Stimulated activated CD8-positive, alpha-beta memory T cell treated with anti-CD3 and anti-CD28 coated beads, Interleukin-7, amount 100 ng/mL, for 24 hours (primary cell): ENCODE results near the gene SPATA33.
"Not testable (repeated sequence)": the region's sequence is repeated elsewhere in the genome, so short reads cannot be mapped to it uniquely, and the experiment has no call there.

ENCODE experiments used
- DNase-seq: peaks from one replicate; pipeline ENCODE4 v3.0.0-alpha.2; 2020; ENCODE audit warnings: low read depth

Gene SPATA33

GRCh38 chr16:89629827-89630610 is 27.6 kb upstream of the SPATA33 start:
- DNase-seq: no peak

DNA sequence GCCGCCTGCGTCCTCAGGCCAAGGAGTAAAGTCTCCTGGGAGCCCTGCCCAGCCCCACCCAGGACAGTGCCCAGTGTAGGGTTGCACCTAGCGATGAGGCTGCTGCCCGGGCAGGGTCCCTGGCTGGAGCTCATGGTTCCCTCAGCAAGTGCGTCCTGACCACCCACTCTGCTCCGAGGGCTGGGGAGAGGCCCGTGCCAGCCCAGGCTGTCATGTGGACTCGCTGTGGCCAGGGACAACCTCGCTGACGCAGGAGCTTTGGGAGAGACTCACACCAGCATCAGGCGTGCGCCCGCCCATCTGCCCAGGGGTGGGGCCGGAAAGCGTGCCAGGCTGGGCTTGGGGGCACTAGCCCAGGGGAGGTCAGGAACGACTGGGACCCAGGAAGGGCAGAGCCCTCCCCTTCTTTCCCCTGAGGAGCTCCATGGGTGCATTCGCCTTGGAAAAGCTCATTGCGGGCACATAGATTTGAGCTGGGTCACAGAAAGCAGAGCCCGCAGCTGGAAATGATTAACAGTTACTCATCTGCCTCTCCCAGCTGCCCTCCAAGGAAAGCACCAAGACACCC is 24.5 kb upstream of the SPATA33 start:
- no peak for DNase-seq

GRCh38 chr16:89634463-89635385 is 22.9 kb upstream of the SPATA33 start:
- not testable (repeated sequence) for DNase-seq

- no peak for DNase-seq
Observed at GRCh38 chr16:89636663-89637062, 21.0 kb upstream of the SPATA33 start.

- DNase-seq: no peak
Observed at GRCh38 chr16:89637379-89637778, 20.3 kb upstream of the SPATA33 start.

GRCh38 chr16:89638455-89638854 is 19.2 kb upstream of the SPATA33 start:
- no peak for DNase-seq

- DNase-seq: no peak
Observed at GRCh38 chr16:89639385-89639784, 18.3 kb upstream of the SPATA33 start.

GRCh38 chr16:89641458-89642119 is 16.0 kb upstream of the SPATA33 start:
- no peak for DNase-seq

DNA sequence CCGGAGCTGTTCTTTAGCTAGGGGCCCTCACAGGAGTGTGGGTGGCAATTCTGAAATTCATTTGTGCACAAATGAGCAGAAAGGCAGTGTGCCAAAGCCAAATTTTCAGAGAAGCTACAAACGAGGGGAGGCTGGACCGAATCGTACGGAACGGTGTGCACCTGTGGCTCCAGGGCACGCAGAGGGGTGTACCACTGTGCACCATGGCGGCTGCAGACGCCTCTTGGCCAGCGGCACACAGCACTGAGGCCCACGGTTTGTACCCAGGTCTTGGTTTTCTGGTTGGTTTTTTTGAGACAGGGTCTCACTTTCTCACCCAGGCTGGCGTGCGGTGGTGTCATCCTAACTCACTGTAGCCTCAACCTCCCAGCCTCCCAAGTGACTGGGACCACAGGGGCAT is 15.1 kb upstream of the SPATA33 start:
- DNase-seq: no peak

GRCh38 chr16:89643769-89644300 is 13.8 kb upstream of the SPATA33 start:
- no peak for DNase-seq

- no peak for DNase-seq
Observed at GRCh38 chr16:89645122-89645521, 12.5 kb upstream of the SPATA33 start.

GRCh38 chr16:89646270-89646669 is 11.4 kb upstream of the SPATA33 start:
- no peak for DNase-seq

- DNase-seq: no peak
Observed at GRCh38 chr16:89646906-89647305, 10.7 kb upstream of the SPATA33 start.

- DNase-seq: no peak
Observed at GRCh38 chr16:89651584-89651983, 6.1 kb upstream of the SPATA33 start.

DNA sequence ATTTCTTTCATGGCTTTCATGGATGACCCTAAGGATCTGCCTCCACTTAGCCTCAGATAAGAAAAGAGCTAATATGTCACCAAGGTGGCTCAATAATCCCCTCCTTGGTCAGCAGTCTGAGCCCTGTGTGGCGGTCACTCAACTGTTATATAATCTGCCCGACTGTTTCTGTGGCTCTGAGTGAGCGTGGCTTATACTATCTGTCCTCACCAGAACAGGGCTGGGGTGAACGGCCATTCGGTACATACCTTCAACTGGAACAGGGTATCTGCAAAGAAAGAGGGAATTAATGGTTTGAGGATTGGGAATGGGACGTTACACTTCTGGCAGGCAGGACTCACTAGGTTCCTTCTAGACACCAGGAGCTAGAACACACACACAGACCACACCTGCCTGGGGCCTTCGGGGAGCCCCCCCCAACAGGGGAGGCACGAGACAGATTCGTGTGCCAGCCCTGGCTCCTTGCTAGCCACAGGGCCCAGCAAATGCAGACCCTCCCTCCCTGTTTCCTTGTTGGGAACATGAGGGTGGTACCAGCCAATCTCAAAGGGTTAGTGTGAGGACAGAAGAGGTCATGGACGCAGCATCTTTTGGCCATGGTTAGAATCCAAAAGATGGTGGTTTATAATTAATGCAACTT is 3.9 kb upstream of the SPATA33 start:
- no peak for DNase-seq

GRCh38 chr16:89655062-89655643 is 2.5 kb upstream of the SPATA33 start:
- no peak for DNase-seq

DNA sequence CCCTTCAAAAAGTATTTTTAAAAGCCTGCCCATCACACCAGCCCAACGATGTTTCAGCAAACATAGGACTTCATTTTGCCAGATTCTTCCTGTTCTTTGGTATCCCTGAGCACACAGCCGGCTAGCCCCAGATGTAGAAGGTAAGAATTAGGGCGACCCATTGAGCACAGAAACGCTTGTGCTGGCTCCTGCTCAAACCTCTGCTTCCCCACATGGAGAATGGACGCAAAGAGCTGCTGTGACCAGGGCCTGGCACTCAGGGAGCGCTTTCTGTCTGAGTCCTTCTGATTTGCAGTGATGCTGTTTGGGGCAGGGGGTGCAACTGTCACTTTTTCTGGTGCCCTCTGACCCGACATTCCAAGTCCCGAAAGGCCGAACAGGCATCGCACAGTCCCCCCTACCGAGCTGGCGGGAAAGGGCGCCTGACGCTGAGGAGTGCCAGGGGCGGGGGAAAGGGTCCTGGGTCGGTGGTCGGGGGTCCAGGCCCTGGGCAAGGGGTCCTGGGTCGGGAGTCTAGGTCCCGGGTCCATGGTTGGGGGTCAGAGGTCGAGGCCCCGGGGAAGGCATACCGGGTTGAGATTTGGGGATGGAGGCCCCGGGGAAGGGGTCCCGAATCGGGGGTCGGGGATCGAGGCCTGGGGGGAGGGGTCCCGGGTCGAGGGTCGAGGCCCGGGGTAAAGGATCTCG is 1.1 kb upstream of the SPATA33 start:
- no peak for DNase-seq

GRCh38 chr16:89658221-89658879 is 714 bp downstream of the SPATA33 start:
- DNase-seq: no peak

DNA sequence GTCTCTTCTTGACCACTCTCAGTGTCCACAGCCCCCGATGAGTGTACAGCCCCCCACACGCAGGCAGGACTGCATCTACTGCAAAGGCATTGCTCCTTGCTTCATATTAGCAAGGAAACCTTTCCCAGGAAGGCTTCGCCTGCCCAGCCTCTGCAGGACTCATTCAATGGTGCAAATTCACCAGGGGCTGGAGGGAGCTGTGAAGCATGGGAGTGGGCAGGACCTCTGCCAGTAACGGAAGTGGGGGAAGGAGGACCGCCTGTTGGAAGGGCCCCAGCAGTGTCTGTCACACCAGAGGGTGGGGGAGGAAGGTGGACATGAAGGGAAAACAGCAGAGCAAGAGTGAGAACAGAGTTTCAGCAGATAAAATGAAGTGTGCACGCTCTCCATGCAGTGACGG is 2.5 kb downstream of the SPATA33 start:
- DNase-seq: no peak

- no peak for DNase-seq
Observed at GRCh38 chr16:89661215-89661614, 3.6 kb downstream of the SPATA33 start.
